Prostate gland (tissue), 2 donors: ENCODE measurements around the gene ADD2. TPM values are rescaled to one million over a fixed set of nuclear protein-coding genes. Genes with fewer than 3 reads are reported as not detected.

Experiments
- DNase-seq: peaks from one replicate; pipeline ENCODE4 v3.0.0-alpha.2; 2019; ENCODE audit warnings: low spot score
- H3K27ac ChIP-seq, 2 donors: fragments of 200-600 bp; sonication (generic); 2 replicates each; pipeline ENCODE4 v1.5.1; 2017 to 2019
- H3K27me3 ChIP-seq: fragments of 200-600 bp; sonication (generic); replicated peaks from 2 replicates; pipeline ENCODE4 v1.5.1; 2019; ENCODE audit not compliant: insufficient read depth
- H3K36me3 ChIP-seq, 2 donors: fragments of 200-600 bp; sonication (generic); 1 replicate in 1 of 2; 2 replicates in 1 of 2; pipeline versions ENCODE4 v1.5.1 to v1.8.1; 2017 to 2019
- H3K4me1 ChIP-seq: fragments of 200-600 bp; sonication (generic); replicated peaks from 2 replicates; pipeline ENCODE4 v1.5.1; 2019
- H3K4me3 ChIP-seq, 2 donors: fragments of 200-600 bp; sonication (generic); 2 replicates each; pipeline ENCODE4 v1.5.1; 2017 to 2019
- H3K9me3 ChIP-seq: fragments of 200-600 bp; sonication (generic); 2 replicates; pipeline ENCODE4 v1.5.1; 2017
- POLR2A ChIP-seq: fragments of 450-650 bp; IDR thresholded peaks from one replicate; pipeline ENCODE4 v1.6.1; 2016; ENCODE audit warnings: antibody characterized with exemption, mild to moderate bottlenecking
- POLR2AphosphoS5 ChIP-seq: sonication (generic); formaldehyde crosslinking; IDR thresholded peaks from one replicate; pipeline ENCODE4 v1.6.1; 2017; ENCODE audit warnings: antibody characterized with exemption
- WGBS: methylation state at CpG from one replicate; pipeline ENCODE4 v1.1.5; 2018; 5-methylcytosine and 5-hydroxymethylcytosine counted together
- intact Hi-C: fragments of 100-400 bp; cut with DNase I; formaldehyde crosslinking; loops from one replicate; pipeline ENCODE4 v1.14.2; 2022
- total RNA-seq, 2 donors: library from RNA; depleted of rRNA; stranded (reverse); fragments of >200 nt; gene quantifications; one replicate each; pipeline ENCODE4 v1.1.0, GENCODE V29; 2016
- TF ChIP-seq, protein P1 (sequence below), 4 experiments: fragments of 200-600 bp in 2 of 4; fragments of 450-650 bp in 2 of 4; sonication (generic) in 2 of 4; IDR thresholded peaks; 1 replicate in 3 of 4; 2 replicates in 1 of 4; pipeline ENCODE4 v1.5.1; 2016 to 2019; ENCODE audit warnings: antibody characterized with exemption in 4 of 4, mild to moderate bottlenecking in 2 of 4, moderate library complexity in 2 of 4

ADD2 gene
- total RNA-seq, 2 donors from 2014 or later: 0.32 to 3.1 TPM

DNA sequence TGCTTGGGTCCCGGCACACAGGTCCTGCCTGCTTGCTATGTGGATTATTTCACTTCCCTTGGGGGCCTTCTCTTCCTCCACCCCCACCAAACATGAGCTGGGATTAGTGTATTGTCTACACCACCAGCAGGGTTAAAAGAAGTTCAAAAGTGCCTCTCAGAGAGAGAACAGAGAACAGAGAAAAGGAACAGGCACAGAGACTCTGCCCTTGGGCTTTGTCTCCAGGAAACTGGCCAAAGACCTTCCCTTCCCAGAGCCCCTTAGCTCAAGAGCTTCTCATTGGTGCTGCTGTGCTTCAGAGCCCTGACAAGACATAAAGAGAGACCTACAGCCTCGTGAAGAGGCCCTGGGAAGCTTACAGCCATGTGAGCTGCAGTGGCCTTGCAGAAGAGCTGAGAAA, 29.5 kb upstream of the ADD2 start:
- no peak for DNase-seq
- intact Hi-C loops: no loop called here
- Histone ChIP-seq H3K27ac (no peak overlapping the region), H3K36me3 (no peaks in the 10 kb centered on the region), H3K9me3 (no peaks in the 10 kb centered on the region), H3K4me1 (no peaks in the 10 kb centered on the region), H3K4me3 (no peak overlapping the region), H3K27me3 (no peaks in the 10 kb centered on the region)
- TF ChIP-seq POLR2A (no peak), POLR2AphosphoS5 (no peak)
- TF ChIP-seq, protein P1, sequence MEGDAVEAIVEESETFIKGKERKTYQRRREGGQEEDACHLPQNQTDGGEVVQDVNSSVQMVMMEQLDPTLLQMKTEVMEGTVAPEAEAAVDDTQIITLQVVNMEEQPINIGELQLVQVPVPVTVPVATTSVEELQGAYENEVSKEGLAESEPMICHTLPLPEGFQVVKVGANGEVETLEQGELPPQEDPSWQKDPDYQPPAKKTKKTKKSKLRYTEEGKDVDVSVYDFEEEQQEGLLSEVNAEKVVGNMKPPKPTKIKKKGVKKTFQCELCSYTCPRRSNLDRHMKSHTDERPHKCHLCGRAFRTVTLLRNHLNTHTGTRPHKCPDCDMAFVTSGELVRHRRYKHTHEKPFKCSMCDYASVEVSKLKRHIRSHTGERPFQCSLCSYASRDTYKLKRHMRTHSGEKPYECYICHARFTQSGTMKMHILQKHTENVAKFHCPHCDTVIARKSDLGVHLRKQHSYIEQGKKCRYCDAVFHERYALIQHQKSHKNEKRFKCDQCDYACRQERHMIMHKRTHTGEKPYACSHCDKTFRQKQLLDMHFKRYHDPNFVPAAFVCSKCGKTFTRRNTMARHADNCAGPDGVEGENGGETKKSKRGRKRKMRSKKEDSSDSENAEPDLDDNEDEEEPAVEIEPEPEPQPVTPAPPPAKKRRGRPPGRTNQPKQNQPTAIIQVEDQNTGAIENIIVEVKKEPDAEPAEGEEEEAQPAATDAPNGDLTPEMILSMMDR (IDR thresholded peaks at IDR 0.05): no peak
- WGBS: 44% methylated on average over 2 of the region's 2 CpGs

DNA sequence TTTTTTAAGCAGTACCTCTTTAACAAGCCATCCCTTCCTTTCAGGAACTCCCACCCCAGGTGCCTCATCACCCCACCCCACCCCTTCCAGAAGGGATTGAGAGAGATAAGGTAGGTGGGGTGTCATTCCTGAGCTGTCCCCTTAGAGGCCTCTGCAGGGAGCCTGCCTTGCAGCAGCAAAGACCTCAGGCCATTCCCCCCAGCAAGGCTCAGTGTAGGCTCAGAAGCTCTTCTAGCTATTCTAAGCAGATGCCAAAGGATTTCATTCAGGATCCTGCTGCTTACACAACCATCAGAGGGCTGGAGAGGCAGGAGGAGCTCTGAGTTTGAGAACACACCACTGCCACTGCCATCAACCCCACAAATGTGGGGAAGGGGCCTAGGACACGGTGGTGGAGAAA, 28.3 kb upstream of the ADD2 start:
- WGBS: 57% methylated on average over 1 of the region's 1 CpG
- TF ChIP-seq POLR2A: no peak
- TF ChIP-seq, protein P1 (IDR thresholded peaks at IDR 0.05): no peak
- TF ChIP-seq POLR2AphosphoS5: no peak
- no peaks in the 10 kb centered on the region for H3K27me3 ChIP-seq
- intact Hi-C loops: no loop called here
- H3K9me3 ChIP-seq: no peaks in the 10 kb centered on the region
- H3K4me1 ChIP-seq: no peaks in the 10 kb centered on the region
- no peak overlapping the region for H3K27ac ChIP-seq
- DNase-seq: no peak
- no peak overlapping the region for H3K4me3 ChIP-seq
- H3K36me3 ChIP-seq: no peaks in the 10 kb centered on the region

DNA sequence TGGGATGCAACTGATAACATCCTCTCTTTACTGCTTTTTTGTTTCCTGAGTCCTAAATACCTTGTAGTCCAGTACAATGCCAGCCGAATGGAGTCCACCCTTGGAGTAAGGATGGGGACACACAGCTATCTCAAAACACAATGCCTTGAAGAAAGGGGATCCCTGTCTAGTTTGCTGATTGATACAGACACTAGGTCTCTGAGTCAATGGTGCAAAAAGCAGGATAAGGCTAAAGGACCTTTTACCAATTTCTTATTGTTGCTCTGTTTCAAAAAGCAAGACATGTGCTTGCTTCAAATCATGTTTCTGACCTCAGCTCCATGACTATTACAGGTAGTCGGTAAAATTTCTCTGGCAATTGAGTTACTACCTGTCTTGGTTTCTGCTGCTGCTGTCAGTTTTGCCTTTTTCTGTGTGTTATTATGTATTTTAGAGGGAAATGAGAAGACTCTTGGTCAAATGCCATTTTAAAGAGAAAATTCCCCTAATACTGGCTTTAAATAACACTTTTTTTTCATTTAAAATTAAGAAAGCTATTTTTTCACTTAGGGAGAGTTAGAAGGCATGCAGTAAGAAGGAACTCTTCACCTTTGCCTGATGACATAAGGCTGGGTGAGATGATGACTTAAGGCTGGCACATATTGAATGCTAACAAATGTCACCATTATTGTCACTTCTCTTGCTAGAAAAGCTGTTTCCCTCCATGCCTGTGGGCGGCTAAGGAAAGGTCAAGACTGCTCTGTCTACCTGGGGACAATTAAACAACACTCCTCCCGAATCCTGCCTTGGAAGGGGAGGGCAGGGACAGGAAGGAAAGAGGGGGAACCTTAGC, 27.4 kb upstream of the ADD2 start:
- no peak overlapping the region for H3K4me3 ChIP-seq
- TF ChIP-seq, protein P1 (IDR thresholded peaks at IDR 0.05): no peak
- TF ChIP-seq POLR2A (no peak), POLR2AphosphoS5 (no peak)
- no peaks in the 10 kb centered on the region for H3K4me1 ChIP-seq
- intact Hi-C loops: no loop called here
- 61% methylated on average over 4 of the region's 4 CpGs for WGBS
- no peak for DNase-seq
- H3K36me3 ChIP-seq: no peaks in the 10 kb centered on the region
- H3K27me3 ChIP-seq: peaks cover 4% of the 10 kb centered on the region
- H3K27ac ChIP-seq: no peak overlapping the region
- H3K9me3 ChIP-seq: no peaks in the 10 kb centered on the region

DNA sequence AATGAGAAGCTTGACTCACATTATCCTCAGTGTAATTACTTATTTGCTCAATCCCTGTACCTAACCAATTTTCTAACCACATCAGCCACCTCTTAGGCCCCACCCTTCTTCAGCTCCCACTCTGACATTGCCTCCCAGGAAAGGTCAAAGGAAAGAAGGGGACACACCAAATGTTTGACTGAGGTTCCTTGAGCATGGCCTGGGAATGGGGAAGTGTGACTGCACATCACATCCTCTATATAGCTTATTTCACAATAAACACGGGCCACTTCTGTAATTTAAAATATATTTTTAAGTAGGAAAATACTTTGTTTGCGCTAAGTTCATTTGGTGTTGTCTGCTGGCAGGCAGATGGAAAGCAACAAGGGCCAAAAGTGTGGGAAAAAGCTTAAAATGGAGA, 25.4 kb upstream of the ADD2 start:
- Histone ChIP-seq H3K9me3 (no peaks in the 10 kb centered on the region), H3K4me1 (no peaks in the 10 kb centered on the region), H3K4me3 (no peak overlapping the region), H3K27me3 (peaks cover 10% of the 10 kb centered on the region), H3K36me3 (no peaks in the 10 kb centered on the region), H3K27ac (no peak overlapping the region)
- no peak for DNase-seq
- WGBS: 76% methylated on average over 2 of the region's 2 CpGs
- TF ChIP-seq, protein P1 (IDR thresholded peaks at IDR 0.05): no peak
- TF ChIP-seq POLR2A (no peak), POLR2AphosphoS5 (no peak)
- intact Hi-C loops: no loop called here
